Measurements from ENCODE around the gene BAZ2B. TPM values are rescaled to one million over a fixed set of nuclear protein-coding genes. Genes with fewer than 3 reads are reported as not detected.
"Not testable (repeated sequence)": the region's sequence is repeated elsewhere in the genome, so short reads cannot be mapped to it uniquely, and the experiment has no call there.

BAZ2B gene
- 45.8 and 68.8 TPM in 2 replicates for total RNA-seq

- peak; percentile 73 to 89 for DNase-seq (ENCODE audit: low read depth in 2 of 2)
These were observed at the start of gene BAZ2B for GRCh38 chr2:159616286-159616701. Gene BAZ2B (minus strand): TSS chr2:159616548. CDS start chr2:159478719, 137,829 bp downstream.

- DNase-seq (ENCODE audit: low read depth in 2 of 2): no peak
These were observed 44.9 kb upstream of the BAZ2B start for GRCh38 chr2:159661286-159661685.

GRCh38 chr2:159658881-159659873, 42.8 kb upstream of the BAZ2B start:
- no peak for DNase-seq (ENCODE audit: low read depth in 2 of 2)

- DNase-seq (ENCODE audit: low read depth in 2 of 2): no peak
These were observed 37.6 kb upstream of the BAZ2B start for GRCh38 chr2:159653962-159654361.

GRCh38 chr2:159651884-159652283, 35.5 kb upstream of the BAZ2B start:
- DNase-seq (ENCODE audit: low read depth in 2 of 2): no peak

GRCh38 chr2:159650574-159650973, 34.2 kb upstream of the BAZ2B start:
- no peak for DNase-seq (ENCODE audit: low read depth in 2 of 2)

GRCh38 chr2:159648643-159649042, 32.3 kb upstream of the BAZ2B start:
- DNase-seq (ENCODE audit: low read depth in 2 of 2): no peak

GRCh38 chr2:159647667-159648066, 31.3 kb upstream of the BAZ2B start:
- no peak for DNase-seq (ENCODE audit: low read depth in 2 of 2)

GRCh38 chr2:159640176-159640575, 23.8 kb upstream of the BAZ2B start:
- DNase-seq (ENCODE audit: low read depth in 2 of 2): no peak

GRCh38 chr2:159639712-159640111, 23.4 kb upstream of the BAZ2B start:
- no peak for DNase-seq (ENCODE audit: low read depth in 2 of 2)

- DNase-seq (ENCODE audit: low read depth in 2 of 2): no peak
These were observed 22.7 kb upstream of the BAZ2B start for GRCh38 chr2:159639071-159639470.

- peak in 1 of 2 donors; percentile 51 for DNase-seq (ENCODE audit: low read depth in 2 of 2)
These were observed 21.7 kb upstream of the BAZ2B start for GRCh38 chr2:159637988-159638501.

GRCh38 chr2:159637240-159637639, 20.9 kb upstream of the BAZ2B start:
- no peak for DNase-seq (ENCODE audit: low read depth in 2 of 2)

GRCh38 chr2:159635006-159635789, 18.9 kb upstream of the BAZ2B start:
- DNase-seq (ENCODE audit: low read depth in 2 of 2): no peak

- DNase-seq (ENCODE audit: low read depth in 2 of 2): no peak
These were observed 16.9 kb upstream of the BAZ2B start for GRCh38 chr2:159633219-159633618.

- DNase-seq (ENCODE audit: low read depth in 2 of 2): not testable (repeated sequence)
These were observed 9.3 kb upstream of the BAZ2B start for GRCh38 chr2:159625628-159626027.

GRCh38 chr2:159623436-159623835, 7.1 kb upstream of the BAZ2B start:
- DNase-seq (ENCODE audit: low read depth in 2 of 2): no peak

GRCh38 chr2:159622966-159623365, 6.6 kb upstream of the BAZ2B start:
- DNase-seq (ENCODE audit: low read depth in 2 of 2): no peak

- DNase-seq (ENCODE audit: low read depth in 2 of 2): no peak
These were observed 4.4 kb upstream of the BAZ2B start for GRCh38 chr2:159620796-159621195.

- peak in 1 of 2 donors; percentile 48 for DNase-seq (ENCODE audit: low read depth in 2 of 2)
These were observed 1.3 kb upstream of the BAZ2B start for GRCh38 chr2:159617646-159618045.

GRCh38 chr2:159617100-159617499, 752 bp upstream of the BAZ2B start:
- DNase-seq (ENCODE audit: low read depth in 2 of 2): no peak

Data from lung microvascular endothelial cell (primary cell).